Duodenal mucosa (tissue), 2 donors: Measurements from ENCODE around the gene ADGRL1.

Experiments
- H3K27ac ChIP-seq: one replicate; pipeline ENCODE4 v1.7.0; 2013; ENCODE audit warnings: low read depth, low read length
- H3K27me3 ChIP-seq, 2 donors: one replicate each; pipeline ENCODE4 v1.7.0; 2013; ENCODE audit warnings: low read length in 2 of 2, control low read depth in 1 of 2; ENCODE audit not compliant: insufficient read depth in 2 of 2, control insufficient read depth in 1 of 2
- H3K36me3 ChIP-seq, 2 donors: one replicate each; pipeline ENCODE4 v1.7.0; 2013; ENCODE audit warnings: low read length in 2 of 2, control low read depth in 1 of 2; ENCODE audit not compliant: insufficient read depth in 2 of 2, control insufficient read depth in 1 of 2
- H3K4me1 ChIP-seq, 2 donors: one replicate each; pipeline ENCODE4 v1.7.0; 2013; ENCODE audit warnings: low read length in 2 of 2, control low read depth in 1 of 2; ENCODE audit not compliant: insufficient read depth in 2 of 2, control insufficient read depth in 1 of 2
- H3K4me3 ChIP-seq, 2 donors: one replicate each; pipeline ENCODE4 v1.7.0; 2013; ENCODE audit warnings: low read length in 2 of 2, low read depth in 1 of 2
- H3K9ac ChIP-seq, 2 donors: one replicate each; pipeline ENCODE4 v1.7.0; 2013; ENCODE audit warnings: low read length in 2 of 2, low read depth in 1 of 2
- H3K9me3 ChIP-seq, 2 donors: one replicate each; pipeline ENCODE4 v1.7.0; 2013; ENCODE audit warnings: low read length in 2 of 2, control low read depth in 1 of 2; ENCODE audit not compliant: control insufficient read depth in 1 of 2

The ADGRL1 gene

DNA sequence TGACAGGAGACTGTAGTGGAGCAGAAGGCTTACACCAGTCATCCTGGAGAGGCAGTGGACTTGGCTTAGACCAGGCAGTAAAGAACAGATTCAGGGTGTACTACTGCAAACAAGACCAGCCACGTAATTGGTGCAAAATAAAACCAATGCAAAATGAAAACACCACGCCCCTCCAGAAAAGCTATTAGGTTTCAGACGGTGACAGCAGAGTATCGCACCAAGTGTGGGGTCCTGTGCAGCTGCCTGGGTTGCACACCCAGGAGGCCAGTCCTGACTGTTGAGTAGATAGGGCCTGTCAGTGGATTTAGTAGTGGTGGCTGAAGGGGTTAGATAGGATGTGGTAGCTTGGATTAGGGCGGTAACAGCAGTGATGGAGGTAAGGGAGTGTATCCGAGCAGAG lies 83.0 kb downstream of the ADGRL1 start:
- Histone ChIP-seq H3K9ac (no peak overlapping the region), H3K27me3 (no peaks in the 10 kb centered on the region), H3K27ac (no peak overlapping the region)

GRCh38 chr19:14120497-14120780 lies 85.5 kb downstream of the ADGRL1 start:
- Histone ChIP-seq H3K36me3 (no peaks in the 10 kb centered on the region), H3K27ac (no peak overlapping the region), H3K4me1 (peaks cover 30 to 32% of the 10 kb centered on the region in 2 donors), H3K9ac (no peak overlapping the region), H3K9me3 (no peaks in the 10 kb centered on the region), H3K4me3 (no peak overlapping the region), H3K27me3 (no peaks in the 10 kb centered on the region)

More for the DNA sequence above, 83.0 kb downstream of the ADGRL1 start:
- H3K9me3 ChIP-seq = no peaks in the 10 kb centered on the region
- no peaks in the 10 kb centered on the region for H3K36me3 ChIP-seq
- H3K4me1 ChIP-seq = peaks cover 18% of the 10 kb centered on the region in 2 donors
- H3K4me3 ChIP-seq = no peak overlapping the region

GRCh38 chr19:14119644-14120496 lies 86.1 kb downstream of the ADGRL1 start:
- Histone ChIP-seq H3K27me3 (no peaks in the 10 kb centered on the region), H3K27ac (no peak overlapping the region), H3K4me3 (no peak overlapping the region), H3K9me3 (no peaks in the 10 kb centered on the region), H3K36me3 (no peaks in the 10 kb centered on the region), H3K4me1 (peaks cover 31 to 34% of the 10 kb centered on the region in 2 donors), H3K9ac (no peak overlapping the region)

DNA sequence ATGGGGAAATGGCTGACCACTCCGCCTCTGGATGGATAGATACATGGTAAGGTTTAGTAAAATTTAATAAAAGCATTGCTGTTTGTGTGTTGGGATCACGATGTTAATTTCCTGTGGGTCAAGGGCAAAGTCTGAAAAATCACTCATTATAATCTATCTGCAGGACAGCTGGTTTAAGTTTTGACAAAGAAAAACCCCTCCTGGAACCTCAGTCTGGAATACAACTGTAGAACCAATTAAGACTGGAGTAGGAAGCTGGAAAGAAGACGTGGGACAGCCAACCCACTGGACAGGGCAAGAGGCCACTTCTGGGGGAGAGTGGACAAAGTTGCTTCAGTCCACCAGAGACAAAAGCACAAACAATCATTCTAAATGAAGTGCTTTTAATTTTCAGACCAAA lies 86.8 kb downstream of the ADGRL1 start:
- Histone ChIP-seq H3K4me1 (peaks cover 31 to 34% of the 10 kb centered on the region in 2 donors), H3K36me3 (no peaks in the 10 kb centered on the region), H3K27me3 (no peaks in the 10 kb centered on the region), H3K4me3 (peak overlapping the region; percentile 74 to 78), H3K27ac (peak overlapping the region; percentile 97), H3K9ac (peak overlapping the region; percentile 75 to 90), H3K9me3 (no peaks in the 10 kb centered on the region)

DNA sequence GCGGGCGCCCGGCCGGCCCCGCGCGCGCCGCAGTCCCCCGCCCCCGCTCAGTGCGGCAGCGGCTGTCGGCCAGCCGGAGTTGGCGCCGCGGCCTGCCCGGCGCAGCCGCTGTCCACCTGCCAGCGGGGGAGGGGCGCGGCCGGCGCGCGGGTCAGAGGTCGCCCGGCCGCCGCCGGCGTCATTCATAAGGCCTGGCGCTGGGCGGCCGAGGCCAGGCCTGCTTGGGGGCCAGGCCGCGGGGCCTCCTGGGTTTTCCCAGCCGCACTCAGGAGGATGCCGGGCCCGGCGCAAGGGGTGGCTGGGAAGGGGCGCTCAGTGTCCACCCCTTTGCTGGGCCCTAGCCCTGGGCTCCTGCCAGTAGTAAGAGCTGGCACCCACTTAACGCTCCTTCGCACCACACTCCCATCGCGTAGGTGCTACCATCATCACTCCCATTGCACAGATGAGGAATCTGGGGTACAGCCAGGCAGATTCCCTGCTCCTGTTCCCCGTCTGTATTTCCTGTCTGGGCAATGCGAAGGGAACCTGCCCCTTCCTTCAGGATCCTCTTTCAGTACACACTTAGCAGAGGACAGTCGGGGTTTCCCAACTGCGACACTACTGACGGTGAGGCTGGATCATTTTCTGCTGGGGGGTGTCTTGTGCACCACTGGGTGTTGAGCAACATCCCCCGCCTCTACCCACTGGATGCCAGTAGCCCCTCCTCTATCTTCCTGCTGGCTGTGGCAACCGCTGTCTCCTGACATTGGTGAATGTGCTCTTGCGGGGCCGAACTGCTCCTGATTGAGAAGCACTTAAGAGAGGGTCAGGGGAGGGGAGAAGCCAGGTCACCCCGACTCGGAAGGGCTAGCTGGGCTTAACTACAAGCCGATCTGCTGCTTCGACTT lies 87.6 kb downstream of the ADGRL1 start:
- Histone ChIP-seq H3K36me3 (no peaks in the 10 kb centered on the region), H3K4me3 (peak overlapping the region; percentile 74 to 78), H3K9ac (peak overlapping the region; percentile 75 to 90), H3K27me3 (no peaks in the 10 kb centered on the region), H3K27ac (peak overlapping the region; percentile 97), H3K4me1 (peaks cover 34 to 37% of the 10 kb centered on the region in 2 donors), H3K9me3 (no peaks in the 10 kb centered on the region)

GRCh38 chr19:14117668-14118164 lies 88.3 kb downstream of the ADGRL1 start, which contains the start of gene PRKACA:
TSS of gene PRKACA (minus strand) at chr19:14117762. CDS start at chr19:14117547, 215 bp downstream.
- peak within 1 kb of the TSS; percentile 75 to 90 for H3K9ac ChIP-seq
- no peaks in the 10 kb centered on the region for H3K9me3 ChIP-seq
- H3K4me1 ChIP-seq = peaks cover 40 to 44% of the 10 kb centered on the region in 2 donors

DNA sequence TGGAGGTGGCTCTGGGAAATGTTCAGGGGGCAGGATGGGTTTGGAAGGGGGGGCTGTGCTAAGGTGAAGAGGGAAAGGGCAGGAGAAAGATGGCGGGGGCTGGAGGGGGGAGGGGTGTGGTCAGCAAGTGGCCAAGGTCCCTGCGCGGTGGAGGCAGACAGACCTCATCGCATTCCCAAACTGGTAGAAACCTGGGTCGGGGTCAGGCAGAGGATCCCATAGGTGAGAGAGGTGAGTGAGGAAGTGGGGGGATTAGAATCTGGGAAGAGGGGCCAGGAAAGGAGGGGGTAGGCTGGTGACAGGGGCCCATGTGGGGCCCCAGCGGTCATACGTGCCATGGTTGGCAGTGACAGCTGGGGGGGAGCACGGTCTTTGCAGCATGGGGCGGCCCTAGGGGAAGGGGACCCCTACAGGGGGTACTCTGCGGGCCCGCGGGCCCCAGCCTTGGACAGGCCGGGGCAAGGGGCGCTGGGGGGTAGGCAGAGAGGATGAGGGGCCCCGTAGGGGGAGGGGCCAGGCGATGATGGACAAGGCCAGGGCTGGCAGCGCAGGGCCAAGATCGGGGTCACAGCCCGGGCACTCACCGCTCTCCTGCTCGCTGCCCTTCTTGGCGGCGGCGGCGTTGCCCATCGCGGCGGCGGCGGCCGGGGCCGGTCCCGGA lies 88.9 kb downstream of the ADGRL1 start:
- no peaks in the 10 kb centered on the region for H3K27me3 ChIP-seq
- no peak overlapping the region for H3K27ac ChIP-seq
- peak overlapping the region; percentile 58 to 77 for H3K9ac ChIP-seq
- H3K4me1 ChIP-seq = peaks cover 44 to 47% of the 10 kb centered on the region in 2 donors
- H3K4me3 ChIP-seq = peak overlapping the region; percentile 70 to 75
- H3K36me3 ChIP-seq = no peaks in the 10 kb centered on the region
- no peaks in the 10 kb centered on the region for H3K9me3 ChIP-seq

More at GRCh38 chr19:14117668-14118164, 88.3 kb downstream of the ADGRL1 start, which contains the start of gene PRKACA:
- Histone ChIP-seq H3K27me3 (no peaks in the 10 kb centered on the region), H3K4me3 (peak within 1 kb of the TSS; percentile 75 to 78), H3K36me3 (no peaks in the 10 kb centered on the region), H3K27ac (peak within 1 kb of the TSS; percentile 97)

- Histone ChIP-seq H3K9ac (peak overlapping the region; percentile 58 to 77), H3K27me3 (no peaks in the 10 kb centered on the region), H3K9me3 (no peaks in the 10 kb centered on the region), H3K4me3 (peak overlapping the region; percentile 70 to 75), H3K27ac (no peak overlapping the region), H3K4me1 (peaks cover 44 to 47% of the 10 kb centered on the region in 2 donors), H3K36me3 (no peaks in the 10 kb centered on the region)
These were observed 89.4 kb downstream of the ADGRL1 start for GRCh38 chr19:14116525-14116917.

DNA sequence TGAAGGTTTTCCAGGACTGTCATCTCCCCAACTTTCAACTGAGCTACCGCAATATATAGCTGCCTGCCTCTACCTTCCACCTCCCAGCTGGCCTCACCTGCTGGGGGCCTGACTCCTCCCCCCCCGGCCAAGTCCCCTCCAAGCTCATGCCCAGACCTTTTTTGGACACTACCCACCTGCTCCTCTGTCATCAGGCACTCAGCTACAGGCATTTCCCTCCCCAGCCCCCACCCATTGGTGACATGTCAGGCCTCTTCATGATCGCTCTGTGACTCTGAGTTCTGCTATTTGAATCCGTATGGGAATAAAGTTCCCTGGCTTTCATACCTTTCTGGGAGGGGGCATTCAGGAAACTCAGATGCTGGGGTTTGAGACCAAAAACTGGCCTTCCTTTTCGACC lies 90.2 kb downstream of the ADGRL1 start:
- Histone ChIP-seq H3K9ac (peak overlapping the region in 1 of 2 donors; percentile 77), H3K27ac (no peak overlapping the region), H3K4me1 (peaks cover 44 to 47% of the 10 kb centered on the region in 2 donors), H3K27me3 (no peaks in the 10 kb centered on the region), H3K4me3 (no peak overlapping the region), H3K36me3 (no peaks in the 10 kb centered on the region), H3K9me3 (no peaks in the 10 kb centered on the region)
